Natural killer cell (primary cell): ENCODE results near the gene NOL3. TPM values are rescaled to one million over a fixed set of nuclear protein-coding genes. Genes with fewer than 3 reads are reported as not detected.

ENCODE experiments used
- ATAC-seq, 3 donors: fragments of 150-1000 bp in 2 of 3; fragments of 200-7000 bp in 1 of 3; cut with Tn5 transposase; 1 replicate in 1 of 3; 2 replicates in 2 of 3; pipeline ENCODE4 v1.10.0; 2021; ENCODE audit warnings: mild to moderate bottlenecking in 2 of 3, moderate library complexity in 2 of 3
- DNase-seq, 2 donors: peaks; one replicate each; pipeline versions ENCODE4 v3.0.0 to v3.0.0-alpha.2; 2013 to 2021; ENCODE audit warnings: mixed read lengths in 1 of 2
- H3K27ac ChIP-seq: one replicate; pipeline ENCODE4 v1.5.1; 2013; ENCODE audit warnings: mild to moderate bottlenecking, low read length
- H3K27me3 ChIP-seq: one replicate; pipeline ENCODE4 v1.6.1; 2013; ENCODE audit warnings: low read length; ENCODE audit not compliant: control insufficient read depth, insufficient read depth
- H3K36me3 ChIP-seq: one replicate; pipeline ENCODE4 v1.6.1; 2013; ENCODE audit warnings: low read length; ENCODE audit not compliant: control insufficient read depth, insufficient read depth
- H3K4me1 ChIP-seq: one replicate; pipeline ENCODE4 v1.6.1; 2013; ENCODE audit warnings: low read length; ENCODE audit not compliant: control insufficient read depth, insufficient read depth
- H3K4me3 ChIP-seq: one replicate; pipeline ENCODE4 v1.5.1; 2013; ENCODE audit warnings: low read length
- H3K9me3 ChIP-seq: one replicate; pipeline ENCODE4 v1.6.1; 2013; ENCODE audit warnings: low read length; ENCODE audit not compliant: control insufficient read depth, insufficient read depth
- H3K27ac Mint-ChIP-seq, 2 donors: one replicate each; pipeline ENCODE4 v1.8.0; 2022; ENCODE audit warnings: mild to moderate bottlenecking in 2 of 2, mixed read lengths in 2 of 2, moderate library complexity in 1 of 2
- H3K27me3 Mint-ChIP-seq, 2 donors: one replicate each; pipeline ENCODE4 v1.8.0; 2022; ENCODE audit warnings: low read depth in 2 of 2, mixed read lengths in 2 of 2
- H3K36me3 Mint-ChIP-seq: one replicate; pipeline ENCODE4 v1.8.0; 2022; ENCODE audit warnings: mixed read lengths
- H3K4me1 Mint-ChIP-seq, 2 donors: one replicate each; pipeline ENCODE4 v1.8.0; 2022; ENCODE audit warnings: mixed read lengths in 2 of 2
- H3K4me3 Mint-ChIP-seq: one replicate; pipeline ENCODE4 v1.8.0; 2022; ENCODE audit warnings: mild to moderate bottlenecking, moderate library complexity, mixed read lengths
- H3K9me3 Mint-ChIP-seq, 2 donors: one replicate each; pipeline ENCODE4 v1.8.0; 2022; ENCODE audit warnings: mixed read lengths in 2 of 2
- WGBS: methylation state at CpG from one replicate; pipeline ENCODE4 v1.1.7; 2013; ENCODE audit warnings: missing lambda C conversion rate; ENCODE audit not compliant: insufficient coverage; 5-methylcytosine and 5-hydroxymethylcytosine counted together
- intact Hi-C: fragments of 100-400 bp; cut with micrococcal nuclease; formaldehyde crosslinking; loops from one replicate; pipeline ENCODE4 v1.14.2; 2022
- total RNA-seq, 4 donors: library from RNA; stranded (reverse); fragments of 120-200 nt in 1 of 4; gene quantifications; one replicate each; pipeline versions ENCODE4 v1.2.3 to v1.2.4, GENCODE V29; 2013 to 2022
- TF ChIP-seq, protein P1 (sequence below): fragments of 200-600 bp; IDR thresholded peaks from one replicate; pipeline ENCODE4 v1.8.0; 2022; ENCODE audit warnings: antibody characterized with exemption

NOL3 gene
- total RNA-seq, 3 donors from 2014 or later (not counting 1 experiment from before 2014, with no cell fraction given), result 0.88 to 1.3 (median 1.3) TPM

DNA sequence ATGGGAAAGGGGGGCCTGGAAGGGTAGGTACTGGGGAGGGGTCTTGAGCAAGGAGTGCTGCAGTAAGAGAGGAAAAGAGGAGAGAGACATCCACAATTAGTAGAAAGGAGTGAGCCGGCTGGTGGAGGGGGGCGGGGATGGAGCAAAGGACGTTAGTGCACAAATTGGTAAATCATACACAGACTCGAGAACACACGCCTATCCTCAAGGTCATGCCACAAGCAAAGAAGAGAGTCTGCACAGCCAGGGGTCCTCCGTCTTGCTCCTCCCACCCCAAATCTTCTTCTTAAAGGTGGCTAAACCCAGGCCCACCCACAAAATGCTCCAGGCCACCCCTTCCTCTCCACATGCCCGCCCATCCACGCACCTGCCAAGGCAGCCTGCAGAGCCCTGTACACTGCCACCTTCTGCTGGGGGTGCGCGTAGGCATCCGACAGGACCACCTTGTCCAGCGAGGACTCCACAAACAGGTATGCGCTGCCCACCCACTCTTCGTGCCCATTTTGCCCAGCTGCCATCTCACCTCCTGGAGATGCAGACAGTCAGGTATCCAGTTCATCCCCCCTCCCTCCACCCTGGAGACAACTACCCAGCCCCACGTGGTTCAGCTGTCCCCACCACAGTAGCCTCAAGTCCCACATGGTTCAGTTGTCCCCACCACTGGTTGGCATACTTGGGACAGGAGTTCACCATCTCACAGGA, 14.0 kb upstream of the NOL3 start:
- Mint-ChIP-seq H3K27ac (no peak overlapping the region), H3K9me3 (no peaks in the 10 kb centered on the region), H3K27me3 (peaks cover 7 to 16% of the 10 kb centered on the region in 2 donors), H3K4me1 (peaks cover 25 to 55% of the 10 kb centered on the region in 2 donors), H3K36me3 (no peaks in the 10 kb centered on the region), H3K4me3 (no peak overlapping the region)
- WGBS, result 89% methylated on average over 15 of the region's 15 CpGs
- Histone ChIP-seq H3K36me3 (no peaks in the 10 kb centered on the region), H3K4me3 (no peak overlapping the region), H3K4me1 (peaks cover 56% of the 10 kb centered on the region), H3K27me3 (peaks cover 3% of the 10 kb centered on the region), H3K27ac (no peak overlapping the region), H3K9me3 (no peaks in the 10 kb centered on the region)
- intact Hi-C loops, result loop anchor here (5.0 kb wide), 1 partner anchor 44 kb away; no protein-coding TSS in a partner anchor
- TF ChIP-seq, protein P1, sequence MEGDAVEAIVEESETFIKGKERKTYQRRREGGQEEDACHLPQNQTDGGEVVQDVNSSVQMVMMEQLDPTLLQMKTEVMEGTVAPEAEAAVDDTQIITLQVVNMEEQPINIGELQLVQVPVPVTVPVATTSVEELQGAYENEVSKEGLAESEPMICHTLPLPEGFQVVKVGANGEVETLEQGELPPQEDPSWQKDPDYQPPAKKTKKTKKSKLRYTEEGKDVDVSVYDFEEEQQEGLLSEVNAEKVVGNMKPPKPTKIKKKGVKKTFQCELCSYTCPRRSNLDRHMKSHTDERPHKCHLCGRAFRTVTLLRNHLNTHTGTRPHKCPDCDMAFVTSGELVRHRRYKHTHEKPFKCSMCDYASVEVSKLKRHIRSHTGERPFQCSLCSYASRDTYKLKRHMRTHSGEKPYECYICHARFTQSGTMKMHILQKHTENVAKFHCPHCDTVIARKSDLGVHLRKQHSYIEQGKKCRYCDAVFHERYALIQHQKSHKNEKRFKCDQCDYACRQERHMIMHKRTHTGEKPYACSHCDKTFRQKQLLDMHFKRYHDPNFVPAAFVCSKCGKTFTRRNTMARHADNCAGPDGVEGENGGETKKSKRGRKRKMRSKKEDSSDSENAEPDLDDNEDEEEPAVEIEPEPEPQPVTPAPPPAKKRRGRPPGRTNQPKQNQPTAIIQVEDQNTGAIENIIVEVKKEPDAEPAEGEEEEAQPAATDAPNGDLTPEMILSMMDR, result no peak
- DNase-seq (no peak), ATAC-seq (no peak)

DNA sequence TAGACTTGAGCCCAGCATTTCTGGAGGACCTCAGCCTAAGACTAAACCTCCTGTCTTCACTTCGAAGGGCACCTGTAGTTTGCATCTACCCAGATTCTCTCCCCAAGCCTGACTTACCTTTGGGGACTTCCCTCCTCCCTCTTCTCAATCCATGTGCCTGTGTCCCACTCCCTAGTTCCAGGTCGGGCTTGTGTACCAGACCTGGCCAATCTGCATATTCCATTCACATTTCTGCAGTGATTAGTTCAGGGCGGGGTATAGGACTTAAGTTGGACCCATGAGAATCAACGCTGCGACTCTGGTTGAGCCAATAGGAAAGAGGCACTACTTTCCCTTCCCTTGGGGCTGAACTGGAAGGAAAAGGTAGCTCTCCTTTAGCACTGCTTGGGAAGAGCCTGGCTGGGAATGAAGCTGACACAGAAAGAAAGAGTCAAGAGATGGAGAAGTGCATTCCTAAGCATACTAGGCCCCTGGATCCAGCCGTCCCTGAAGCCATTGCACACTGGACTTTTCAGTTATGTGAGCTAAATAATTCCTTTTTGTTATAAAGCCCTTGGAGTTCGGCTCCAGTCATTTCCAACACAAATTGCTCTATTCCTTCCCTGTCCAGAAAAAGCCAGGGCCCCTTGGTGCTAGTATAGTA, 13.1 kb upstream of the NOL3 start:
- no peaks in the 10 kb centered on the region for H3K36me3 Mint-ChIP-seq
- H3K4me1 Mint-ChIP-seq, result peaks cover 25 to 52% of the 10 kb centered on the region in 2 donors
- 90% methylated on average over 7 of the region's 7 CpGs for WGBS
- no peaks in the 10 kb centered on the region for H3K9me3 Mint-ChIP-seq
- Histone ChIP-seq H3K4me3 (no peak overlapping the region), H3K4me1 (peaks cover 62% of the 10 kb centered on the region), H3K9me3 (no peaks in the 10 kb centered on the region), H3K36me3 (no peaks in the 10 kb centered on the region), H3K27me3 (peaks cover 10% of the 10 kb centered on the region), H3K27ac (peak overlapping the region; percentile 88)
- TF ChIP-seq, protein P1, result no peak
- peak overlapping the region; percentile 80 to 85 for H3K27ac Mint-ChIP-seq
- peaks cover 7 to 19% of the 10 kb centered on the region in 2 donors for H3K27me3 Mint-ChIP-seq
- ATAC-seq (no peak), DNase-seq (no peak)
- peak overlapping the region; percentile 88 for H3K4me3 Mint-ChIP-seq
- intact Hi-C loops, result loop anchor here (5.0 kb wide), 1 partner anchor 45 kb away; no protein-coding TSS in a partner anchor

DNA sequence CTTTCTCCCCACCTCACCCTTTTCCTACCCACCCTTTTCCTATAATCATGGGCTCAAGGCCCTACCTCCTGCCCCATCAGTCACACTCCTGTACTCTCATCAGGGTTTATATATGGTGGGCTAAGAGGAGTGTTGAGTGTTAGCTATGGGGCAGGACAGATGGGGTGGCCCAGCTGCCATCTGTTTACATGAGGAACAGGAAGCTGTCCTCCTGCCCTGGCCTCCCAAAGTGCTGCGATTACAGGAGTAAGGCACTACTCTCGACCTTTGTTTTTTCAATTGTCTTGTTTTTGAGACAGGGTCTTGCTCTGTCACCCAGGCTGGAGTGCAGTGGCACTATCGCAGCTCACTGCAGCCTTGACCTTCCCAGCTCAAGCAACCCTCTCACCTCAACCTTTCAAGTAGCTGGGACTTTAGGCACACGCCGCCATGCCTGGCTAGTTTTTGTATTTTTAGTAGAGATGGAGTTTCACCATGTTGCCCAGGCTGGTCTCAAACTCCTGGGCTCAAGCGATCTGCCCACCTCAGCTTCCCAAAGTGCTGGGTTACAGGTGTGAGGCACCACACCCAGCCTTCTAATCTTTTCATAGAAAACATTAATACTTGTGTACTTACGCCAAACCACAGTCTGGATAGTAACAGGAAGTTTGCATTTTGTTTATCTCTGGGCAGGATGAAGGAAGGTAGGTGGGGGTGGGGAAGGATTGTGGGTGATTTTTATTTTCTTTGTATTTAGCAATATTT, 12.3 kb upstream of the NOL3 start:
- Histone ChIP-seq H3K4me3 (no peak overlapping the region), H3K27me3 (peaks cover 17% of the 10 kb centered on the region), H3K4me1 (peaks cover 70% of the 10 kb centered on the region), H3K27ac (peak overlapping the region; percentile 88), H3K9me3 (no peaks in the 10 kb centered on the region), H3K36me3 (no peaks in the 10 kb centered on the region)
- no peak for ATAC-seq
- Mint-ChIP-seq H3K36me3 (no peaks in the 10 kb centered on the region), H3K27me3 (peaks cover 2 to 17% of the 10 kb centered on the region in 2 donors), H3K9me3 (no peaks in the 10 kb centered on the region), H3K4me3 (peak overlapping the region; percentile 88), H3K27ac (peak overlapping the region; percentile 80 to 85), H3K4me1 (peaks cover 25 to 47% of the 10 kb centered on the region in 2 donors)
- peak in 1 of 2 donors; percentile 67 for DNase-seq
- TF ChIP-seq, protein P1, result no peak
- intact Hi-C loops, result loop anchor here (5.0 kb wide), 1 partner anchor 46 kb away; no protein-coding TSS in a partner anchor
- WGBS, result 72% methylated on average over 7 of the region's 7 CpGs
